Measurements from ENCODE around the gene GALNT1. TPM values are rescaled to one million over a fixed set of nuclear protein-coding genes. Genes with fewer than 3 reads are reported as not detected.

Gene GALNT1
- total RNA-seq, 1 experiment from 2014 or later: 105 TPM

DNA sequence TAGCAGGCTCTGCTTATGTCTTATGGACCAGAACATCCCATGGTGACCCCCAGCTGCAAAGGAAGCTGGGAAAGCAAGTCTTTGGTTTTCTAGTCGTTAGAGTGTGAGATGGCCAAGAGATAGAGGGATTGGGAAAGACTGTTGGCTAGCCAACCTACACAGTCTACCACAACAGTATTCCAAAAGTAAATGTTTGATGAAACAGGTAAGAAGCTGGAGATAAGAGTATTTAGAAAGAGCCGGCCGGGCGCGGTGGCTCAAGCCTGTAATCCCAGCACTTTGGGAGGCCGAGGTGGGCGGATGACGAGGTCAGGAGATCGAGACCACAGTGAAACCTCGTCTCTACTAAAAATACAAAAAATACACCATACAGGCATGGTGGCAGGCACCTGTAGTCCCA is 124.4 kb downstream of the GALNT1 start:
- CTCF ChIA-PET: no interaction called here
- H3K4me1 Mint-ChIP-seq (ENCODE audit: low read depth, unreplicated experiment): no peaks in the 10 kb centered on the region
- TF ChIP-seq, protein P1, sequence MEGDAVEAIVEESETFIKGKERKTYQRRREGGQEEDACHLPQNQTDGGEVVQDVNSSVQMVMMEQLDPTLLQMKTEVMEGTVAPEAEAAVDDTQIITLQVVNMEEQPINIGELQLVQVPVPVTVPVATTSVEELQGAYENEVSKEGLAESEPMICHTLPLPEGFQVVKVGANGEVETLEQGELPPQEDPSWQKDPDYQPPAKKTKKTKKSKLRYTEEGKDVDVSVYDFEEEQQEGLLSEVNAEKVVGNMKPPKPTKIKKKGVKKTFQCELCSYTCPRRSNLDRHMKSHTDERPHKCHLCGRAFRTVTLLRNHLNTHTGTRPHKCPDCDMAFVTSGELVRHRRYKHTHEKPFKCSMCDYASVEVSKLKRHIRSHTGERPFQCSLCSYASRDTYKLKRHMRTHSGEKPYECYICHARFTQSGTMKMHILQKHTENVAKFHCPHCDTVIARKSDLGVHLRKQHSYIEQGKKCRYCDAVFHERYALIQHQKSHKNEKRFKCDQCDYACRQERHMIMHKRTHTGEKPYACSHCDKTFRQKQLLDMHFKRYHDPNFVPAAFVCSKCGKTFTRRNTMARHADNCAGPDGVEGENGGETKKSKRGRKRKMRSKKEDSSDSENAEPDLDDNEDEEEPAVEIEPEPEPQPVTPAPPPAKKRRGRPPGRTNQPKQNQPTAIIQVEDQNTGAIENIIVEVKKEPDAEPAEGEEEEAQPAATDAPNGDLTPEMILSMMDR (IDR thresholded peaks at IDR 0.05; ENCODE audit: unreplicated experiment): no peak

GRCh38 chr18:35707247-35707646 is 125.7 kb downstream of the GALNT1 start:
- DNase-seq: no peak
- CTCF ChIA-PET: no interaction called here
- intact Hi-C loops (cut with micrococcal nuclease; ENCODE audit: unreplicated experiment): loop anchor here (10.0 kb wide), 1 partner anchor 302 kb away; no protein-coding TSS in a partner anchor
- no peaks in the 10 kb centered on the region for H3K4me1 Mint-ChIP-seq (ENCODE audit: low read depth, unreplicated experiment)
- no peak overlapping the region for H3K4me3 Mint-ChIP-seq (ENCODE audit: low read depth, unreplicated experiment)
- no peak overlapping the region for H3K27ac Mint-ChIP-seq (ENCODE audit: unreplicated experiment)
- BruUV-seq (replicated peaks): no TSS peak
- no peaks in the 10 kb centered on the region for H3K9me3 Mint-ChIP-seq (ENCODE audit: low read depth, unreplicated experiment)
- no peaks in the 10 kb centered on the region for H3K36me3 Mint-ChIP-seq (ENCODE audit: insufficient read depth, unreplicated experiment)
- no peaks in the 10 kb centered on the region for H3K27me3 Mint-ChIP-seq (ENCODE audit: unreplicated experiment)
- TF ChIP-seq, protein P1 (IDR thresholded peaks at IDR 0.05; ENCODE audit: unreplicated experiment): no peak

More for the DNA sequence above, 124.4 kb downstream of the GALNT1 start:
- DNase-seq: no peak
- intact Hi-C loops (cut with micrococcal nuclease; ENCODE audit: unreplicated experiment): loop anchor here (10.0 kb wide), 1 partner anchor 301 kb away; no protein-coding TSS in a partner anchor
- Mint-ChIP-seq H3K4me3 (ENCODE audit: low read depth, unreplicated experiment) (no peak overlapping the region), H3K27me3 (ENCODE audit: unreplicated experiment) (no peaks in the 10 kb centered on the region), H3K27ac (ENCODE audit: unreplicated experiment) (no peak overlapping the region), H3K9me3 (ENCODE audit: low read depth, unreplicated experiment) (no peaks in the 10 kb centered on the region), H3K36me3 (ENCODE audit: insufficient read depth, unreplicated experiment) (no peaks in the 10 kb centered on the region)
- no TSS peak for BruUV-seq (replicated peaks)

- no TSS peak for BruUV-seq (replicated peaks)
- Mint-ChIP-seq H3K4me3 (ENCODE audit: low read depth, unreplicated experiment) (no peak overlapping the region), H3K36me3 (ENCODE audit: insufficient read depth, unreplicated experiment) (no peaks in the 10 kb centered on the region), H3K4me1 (ENCODE audit: low read depth, unreplicated experiment) (no peaks in the 10 kb centered on the region), H3K27ac (ENCODE audit: unreplicated experiment) (no peak overlapping the region), H3K9me3 (ENCODE audit: low read depth, unreplicated experiment) (no peaks in the 10 kb centered on the region), H3K27me3 (ENCODE audit: unreplicated experiment) (no peaks in the 10 kb centered on the region)
- CTCF ChIA-PET: no interaction called here
- intact Hi-C loops (cut with micrococcal nuclease; ENCODE audit: unreplicated experiment): loop anchor here (10.0 kb wide), 1 partner anchor 303 kb away; no protein-coding TSS in a partner anchor
- DNase-seq: no peak
- TF ChIP-seq, protein P1 (IDR thresholded peaks at IDR 0.05; ENCODE audit: unreplicated experiment): no peak
These were observed 126.1 kb downstream of the GALNT1 start for GRCh38 chr18:35707674-35708073.

DNA sequence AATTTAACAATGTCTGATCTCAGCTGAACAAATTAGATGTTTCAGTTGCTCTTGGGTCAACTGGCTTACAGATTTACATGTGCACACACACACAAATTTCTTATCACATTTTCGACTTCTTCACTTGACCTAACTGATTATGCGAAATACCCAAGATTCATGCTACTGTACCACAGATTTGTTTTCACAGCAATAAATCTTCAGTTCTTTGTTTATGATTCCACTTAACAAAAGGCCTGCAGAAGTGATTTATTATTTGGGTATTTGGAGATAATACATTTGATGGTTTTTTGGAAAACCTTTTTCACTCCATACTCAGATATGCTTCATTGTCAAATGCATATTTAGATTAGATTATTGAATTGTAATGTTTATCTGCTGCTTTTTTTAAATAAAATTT is 129.0 kb downstream of the GALNT1 start:
- no peaks in the 10 kb centered on the region for H3K4me1 Mint-ChIP-seq (ENCODE audit: low read depth, unreplicated experiment)
- BruUV-seq (replicated peaks): TSS peak; percentile 65
- H3K27me3 Mint-ChIP-seq (ENCODE audit: unreplicated experiment): no peaks in the 10 kb centered on the region
- no peak for DNase-seq
- H3K4me3 Mint-ChIP-seq (ENCODE audit: low read depth, unreplicated experiment): no peak overlapping the region
- peaks cover 2% of the 10 kb centered on the region for H3K9me3 Mint-ChIP-seq (ENCODE audit: low read depth, unreplicated experiment)
- TF ChIP-seq, protein P1 (IDR thresholded peaks at IDR 0.05; ENCODE audit: unreplicated experiment): no peak
- intact Hi-C loops (cut with micrococcal nuclease; ENCODE audit: unreplicated experiment): no loop called here
- peaks cover 5% of the 10 kb centered on the region for H3K36me3 Mint-ChIP-seq (ENCODE audit: insufficient read depth, unreplicated experiment)
- no peak overlapping the region for H3K27ac Mint-ChIP-seq (ENCODE audit: unreplicated experiment)
- CTCF ChIA-PET: no interaction called here
